SK-N-SH (cell line): ENCODE data around the gene FOXI2.

Experiments used
- CTCF ChIP-seq: fragments of 200-600 bp; sonication (generic); IDR thresholded peaks from 2 replicates; pipeline ENCODE4 v1.6.1; 2017; ENCODE audit warnings: antibody characterized with exemption, mild to moderate bottlenecking, moderate library complexity
- EP300 ChIP-seq, 2 experiments: IDR thresholded peaks; 2 replicates each; pipeline versions ENCODE4 v1.4.0 to v1.6.1; 2012; ENCODE audit warnings: borderline replicate concordance in 1 of 2, low read depth in 1 of 2, low read length in 1 of 2
- JUND ChIP-seq: IDR thresholded peaks from 2 replicates; pipeline ENCODE4 v1.4.0; 2012
- POLR2AphosphoS5 ChIP-seq: IDR thresholded peaks from 2 replicates; pipeline ENCODE4 v1.6.1; 2012; ENCODE audit warnings: low read depth, low read length
- RAD21 ChIP-seq: IDR thresholded peaks from 2 replicates; pipeline ENCODE4 v1.6.1; 2012; ENCODE audit warnings: mild to moderate bottlenecking, low read length
- RCOR1 ChIP-seq: fragments of 150-350 bp; IDR thresholded peaks from 2 replicates; pipeline ENCODE4 v1.6.1; 2017; ENCODE audit warnings: antibody characterized with exemption, low read length
- REST ChIP-seq: IDR thresholded peaks from 2 replicates; pipeline ENCODE4 v1.6.1; 2012; ENCODE audit warnings: mild to moderate bottlenecking, low read depth, low read length, moderate library complexity
- TAF1 ChIP-seq: IDR thresholded peaks from 2 replicates; pipeline ENCODE4 v1.6.1; 2012; ENCODE audit warnings: low read depth, mild to moderate bottlenecking, low read length, moderate library complexity, borderline replicate concordance
- TCF12 ChIP-seq: IDR thresholded peaks from 2 replicates; pipeline ENCODE4 v1.4.0; 2012
- USF1 ChIP-seq: IDR thresholded peaks from 2 replicates; pipeline ENCODE4 v1.4.0; 2012; ENCODE audit warnings: low read depth, borderline replicate concordance
- ZBTB33 ChIP-seq: IDR thresholded peaks from 2 replicates; pipeline ENCODE4 v1.4.0; 2012; ENCODE audit warnings: low read depth, borderline replicate concordance

GRCh38 chr10:127790066-127790624 is 53.2 kb downstream of the FOXI2 start:
- no peak for TF ChIP-seq TCF12
- no peak for TF ChIP-seq CTCF
- TF ChIP-seq POLR2AphosphoS5, result no peak
- TF ChIP-seq JUND, result no peak
- TF ChIP-seq EP300 (IDR thresholded peaks at IDR 0.05; ENCODE audit: borderline replicate concordance in 1 of 2, low read depth in 1 of 2, low read length in 1 of 2), result no peak
- TF ChIP-seq TAF1, result no peak
- TF ChIP-seq RCOR1, result no peak
- no peak for TF ChIP-seq RAD21
- no peak for TF ChIP-seq ZBTB33
- no peak for TF ChIP-seq USF1
- TF ChIP-seq REST, result no peak
